DND-41 (cell line): ENCODE data around the gene GNGT1.

Experiments used
- ATAC-seq: fragments of 200-7000 bp; cut with Tn5 transposase; 3 replicates; pipeline ENCODE4 v1.9.1; 2021; ENCODE audit warnings: low read depth; ENCODE audit not compliant: insufficient read depth
- DNase-seq: peaks from one replicate; pipeline ENCODE4 v3.0.0-alpha.2; 2020
- H2AFZ ChIP-seq: 2 replicates; pipeline ENCODE4 v1.6.0; 2012; ENCODE audit warnings: low read depth, low read length
- H3K27ac ChIP-seq: 2 replicates; pipeline ENCODE4 v1.5.1; 2012; ENCODE audit warnings: low read length, inconsistent platforms
- H3K27me3 ChIP-seq: fragments of 200-600 bp; sonication (generic); 2 replicates; pipeline ENCODE4 v1.6.0; 2012; ENCODE audit warnings: low read length, mild to moderate bottlenecking, inconsistent platforms; ENCODE audit not compliant: insufficient read depth, poor library complexity
- H3K36me3 ChIP-seq: 2 replicates; pipeline ENCODE4 v1.5.1; 2012; ENCODE audit warnings: low read length, inconsistent platforms; ENCODE audit not compliant: insufficient read depth
- H3K4me1 ChIP-seq: 2 replicates; pipeline ENCODE4 v1.5.1; 2012; ENCODE audit warnings: mild to moderate bottlenecking, low read length; ENCODE audit not compliant: insufficient read depth
- H3K4me2 ChIP-seq: 2 replicates; pipeline ENCODE4 v1.6.0; 2012; ENCODE audit warnings: mild to moderate bottlenecking, moderate library complexity, low read length, inconsistent platforms; ENCODE audit not compliant: insufficient read depth
- H3K4me3 ChIP-seq, 2 experiments: fragments of 200-600 bp in 1 of 2; shearing (Covaris generic) in 1 of 2; 2 replicates each; pipeline ENCODE4 v1.5.1; 2012 to 2016; ENCODE audit warnings: inconsistent platforms in 2 of 2, low read length in 2 of 2, mild to moderate bottlenecking in 2 of 2, low read depth in 1 of 2, moderate library complexity in 1 of 2
- H3K79me2 ChIP-seq: 2 replicates; pipeline ENCODE4 v1.6.0; 2012; ENCODE audit warnings: low read length, inconsistent platforms; ENCODE audit not compliant: insufficient read depth
- H3K9ac ChIP-seq: 2 replicates; pipeline ENCODE4 v1.6.0; 2012; ENCODE audit warnings: low read depth, mild to moderate bottlenecking, inconsistent platforms, low read length, moderate library complexity
- H3K9me3 ChIP-seq: 2 replicates; pipeline ENCODE4 v1.5.1; 2012; ENCODE audit warnings: low read length, moderate library complexity, mild to moderate bottlenecking, inconsistent platforms; ENCODE audit not compliant: insufficient read depth, severe bottlenecking
- H4K20me1 ChIP-seq: 2 replicates; pipeline ENCODE4 v1.6.0; 2012; ENCODE audit warnings: low read length; ENCODE audit not compliant: insufficient read depth
- EZH2 ChIP-seq: IDR thresholded peaks from 3 replicates; pipeline ENCODE4 v1.6.1; 2012; ENCODE audit warnings: borderline replicate concordance, low read depth, mild to moderate bottlenecking, moderate library complexity, low read length, inconsistent platforms; ENCODE audit not compliant: severe bottlenecking
- TF ChIP-seq, protein P1 (sequence below): IDR thresholded peaks from 2 replicates; pipeline ENCODE4 v1.5.1; 2012; ENCODE audit warnings: borderline replicate concordance, low read length, moderate library complexity, mild to moderate bottlenecking; ENCODE audit not compliant: poor library complexity, severe bottlenecking; ENCODE audit errors: extremely low read depth

GNGT1 gene

DNA sequence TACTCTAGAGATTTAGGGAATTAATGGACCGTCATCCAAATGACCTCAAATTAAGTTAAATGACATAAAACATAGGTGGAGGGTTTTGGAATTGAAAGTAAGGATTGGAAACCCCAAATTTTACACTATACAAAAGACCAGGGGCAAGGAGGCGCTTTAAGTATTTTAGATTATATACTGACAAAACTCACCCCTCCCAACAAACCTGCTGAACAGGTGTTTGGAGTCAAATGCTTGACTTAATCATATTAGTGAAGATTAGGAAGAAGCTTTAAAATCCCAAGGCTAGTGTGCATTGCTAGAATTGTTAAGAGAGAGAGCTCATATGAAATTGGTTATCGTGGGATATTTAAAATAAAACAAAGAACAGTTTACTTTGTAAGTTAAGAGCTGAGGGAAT is at the start of gene GNGT1:
Gene GNGT1 (plus strand): TSS at position 301 of the 400 bp plus-strand sequence. CDS start 180 bp downstream, outside the sequence.
- Histone ChIP-seq H3K79me2 (no peaks in the 10 kb centered on the region), H4K20me1 (no peaks in the 10 kb centered on the region), H2AFZ (no peak within 1 kb of the TSS), H3K4me2 (no peak within 1 kb of the TSS), H3K27me3 (no peaks in the 10 kb centered on the region), H3K36me3 (no peaks in the 10 kb centered on the region), H3K9me3 (no peaks in the 10 kb centered on the region), H3K27ac (no peak within 1 kb of the TSS), H3K9ac (no peak within 1 kb of the TSS), H3K4me3 (no peak within 1 kb of the TSS), H3K4me1 (no peaks in the 10 kb centered on the region)
- no peak for TF ChIP-seq EZH2
- TF ChIP-seq, protein P1, sequence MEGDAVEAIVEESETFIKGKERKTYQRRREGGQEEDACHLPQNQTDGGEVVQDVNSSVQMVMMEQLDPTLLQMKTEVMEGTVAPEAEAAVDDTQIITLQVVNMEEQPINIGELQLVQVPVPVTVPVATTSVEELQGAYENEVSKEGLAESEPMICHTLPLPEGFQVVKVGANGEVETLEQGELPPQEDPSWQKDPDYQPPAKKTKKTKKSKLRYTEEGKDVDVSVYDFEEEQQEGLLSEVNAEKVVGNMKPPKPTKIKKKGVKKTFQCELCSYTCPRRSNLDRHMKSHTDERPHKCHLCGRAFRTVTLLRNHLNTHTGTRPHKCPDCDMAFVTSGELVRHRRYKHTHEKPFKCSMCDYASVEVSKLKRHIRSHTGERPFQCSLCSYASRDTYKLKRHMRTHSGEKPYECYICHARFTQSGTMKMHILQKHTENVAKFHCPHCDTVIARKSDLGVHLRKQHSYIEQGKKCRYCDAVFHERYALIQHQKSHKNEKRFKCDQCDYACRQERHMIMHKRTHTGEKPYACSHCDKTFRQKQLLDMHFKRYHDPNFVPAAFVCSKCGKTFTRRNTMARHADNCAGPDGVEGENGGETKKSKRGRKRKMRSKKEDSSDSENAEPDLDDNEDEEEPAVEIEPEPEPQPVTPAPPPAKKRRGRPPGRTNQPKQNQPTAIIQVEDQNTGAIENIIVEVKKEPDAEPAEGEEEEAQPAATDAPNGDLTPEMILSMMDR = no peak
- ATAC-seq = no peak
- DNase-seq = no peak

DNA sequence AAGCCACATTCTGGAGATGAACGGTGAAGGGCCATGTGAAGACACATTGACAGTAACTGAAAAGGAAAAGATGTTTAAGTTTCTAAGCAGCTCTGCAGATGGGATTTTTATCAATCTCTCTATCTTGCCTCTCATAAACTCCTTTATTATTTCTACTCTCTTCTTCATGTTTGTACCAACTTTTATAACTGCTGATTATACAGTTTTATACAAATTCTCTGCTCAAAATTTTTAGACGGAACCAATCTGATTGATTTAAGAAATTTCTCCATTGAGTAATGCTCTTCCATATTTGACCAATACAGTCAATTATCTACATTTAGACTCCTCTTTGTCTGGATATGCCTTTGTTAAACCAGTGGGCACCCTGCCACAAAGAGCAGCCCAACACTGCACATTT is 47.5 kb upstream of the GNGT1 start:
- Histone ChIP-seq H3K36me3 (no peaks in the 10 kb centered on the region), H3K27me3 (no peaks in the 10 kb centered on the region), H3K79me2 (no peaks in the 10 kb centered on the region), H4K20me1 (no peaks in the 10 kb centered on the region), H3K9ac (no peak overlapping the region), H3K4me3 (no peak overlapping the region), H3K4me2 (no peak overlapping the region), H3K4me1 (no peaks in the 10 kb centered on the region), H3K9me3 (no peaks in the 10 kb centered on the region), H2AFZ (no peak overlapping the region), H3K27ac (no peak overlapping the region)
- ATAC-seq (no peak), DNase-seq (no peak)
- TF ChIP-seq EZH2 = no peak
- TF ChIP-seq, protein P1 = no peak

DNA sequence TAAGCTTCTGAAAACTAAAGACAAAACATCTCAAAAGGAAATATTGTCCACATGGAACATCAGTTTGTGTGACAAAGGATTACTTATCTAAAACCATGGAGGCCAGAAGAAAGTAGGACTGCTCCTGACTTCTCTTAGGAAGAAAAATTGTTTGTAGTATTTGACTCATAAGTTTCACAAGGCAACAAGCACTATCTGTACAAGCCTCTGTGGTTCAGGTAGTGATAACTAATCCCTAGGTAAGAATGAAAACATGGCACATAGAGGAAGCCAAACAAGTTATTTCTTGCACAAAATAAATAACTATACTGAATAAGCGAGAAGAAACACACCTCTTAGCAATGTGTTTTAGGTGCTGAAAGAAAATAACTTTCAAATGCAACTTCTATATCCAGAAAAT is 46.1 kb upstream of the GNGT1 start:
- DNase-seq = no peak
- ATAC-seq = no peak
- H3K27ac ChIP-seq = no peak overlapping the region
- no peaks in the 10 kb centered on the region for H3K4me1 ChIP-seq
- H3K9me3 ChIP-seq = no peaks in the 10 kb centered on the region
- TF ChIP-seq, protein P1 = no peak
- no peak for TF ChIP-seq EZH2
- no peaks in the 10 kb centered on the region for H3K27me3 ChIP-seq
- no peak overlapping the region for H3K4me3 ChIP-seq
- H3K36me3 ChIP-seq = no peaks in the 10 kb centered on the region
- no peak overlapping the region for H3K4me2 ChIP-seq
- no peaks in the 10 kb centered on the region for H4K20me1 ChIP-seq
- no peak overlapping the region for H2AFZ ChIP-seq
- no peak overlapping the region for H3K9ac ChIP-seq
- H3K79me2 ChIP-seq = no peaks in the 10 kb centered on the region

DNA sequence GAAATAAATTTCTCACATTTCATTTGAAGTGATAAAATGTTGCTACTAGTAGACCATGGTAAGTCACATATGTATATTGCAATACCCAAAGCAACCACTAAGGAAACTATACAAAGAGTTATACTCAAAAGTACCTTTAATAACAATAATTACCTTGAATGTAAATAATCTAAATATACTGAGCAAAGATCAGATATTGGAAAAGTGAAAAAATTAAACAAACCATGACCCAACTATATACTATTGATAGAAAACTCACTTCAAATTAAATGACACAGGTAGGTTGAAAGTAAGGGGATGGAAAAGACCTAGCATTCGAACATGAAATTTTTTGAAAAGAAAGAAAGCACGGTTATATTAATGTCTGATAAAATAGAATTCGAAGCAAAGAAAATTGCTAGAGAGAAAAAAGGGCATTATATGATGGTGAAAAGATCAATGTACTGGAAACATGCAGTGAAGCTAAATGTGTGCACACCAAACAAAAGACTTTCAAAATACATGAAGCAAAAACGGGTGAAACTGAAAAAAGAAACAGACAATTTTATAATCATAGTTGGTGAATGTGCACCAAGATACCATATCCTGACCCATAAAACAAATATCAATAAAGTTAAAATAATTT is 44.9 kb upstream of the GNGT1 start:
- no peak overlapping the region for H3K27ac ChIP-seq
- ATAC-seq (no peak), DNase-seq (no peak)
- H4K20me1 ChIP-seq = no peaks in the 10 kb centered on the region
- no peak overlapping the region for H2AFZ ChIP-seq
- H3K9me3 ChIP-seq = no peaks in the 10 kb centered on the region
- no peaks in the 10 kb centered on the region for H3K36me3 ChIP-seq
- TF ChIP-seq EZH2 = no peak
- TF ChIP-seq, protein P1 = peak; percentile 37
- H3K79me2 ChIP-seq = no peaks in the 10 kb centered on the region
- no peak overlapping the region for H3K9ac ChIP-seq
- H3K4me2 ChIP-seq = no peak overlapping the region
- H3K27me3 ChIP-seq = no peaks in the 10 kb centered on the region
- no peaks in the 10 kb centered on the region for H3K4me1 ChIP-seq
- no peak overlapping the region for H3K4me3 ChIP-seq
